Nephron (organoid): Measurements from ENCODE around the gene SSC5D.

ENCODE experiments used
- H3K27ac Mint-ChIP-seq, 3 experiments: 2 replicates each; pipeline ENCODE4 v1.8.0; 2020; ENCODE audit warnings: mixed read lengths in 3 of 3, mild to moderate bottlenecking in 2 of 3, moderate library complexity in 1 of 3
- H3K27me3 Mint-ChIP-seq: 2 replicates; pipeline ENCODE4 v1.8.0; 2021; ENCODE audit warnings: low read depth, mild to moderate bottlenecking, moderate library complexity, mixed read lengths
- H3K36me3 Mint-ChIP-seq: 2 replicates; pipeline ENCODE4 v1.8.0; 2020; ENCODE audit warnings: low read depth, mixed read lengths
- H3K4me1 Mint-ChIP-seq: 2 replicates; pipeline ENCODE4 v1.8.0; 2020; ENCODE audit warnings: mixed read lengths
- H3K4me3 Mint-ChIP-seq, 3 experiments: 2 replicates each; pipeline ENCODE4 v1.8.0; 2020; ENCODE audit warnings: mild to moderate bottlenecking in 3 of 3, mixed read lengths in 3 of 3, moderate library complexity in 2 of 3
- H3K9me3 Mint-ChIP-seq: 2 replicates; pipeline ENCODE4 v1.8.0; 2020; ENCODE audit warnings: mixed read lengths
- TF ChIP-seq, protein P1 (sequence below), 3 experiments: fragments of 200-600 bp; sonication (generic); IDR thresholded peaks; one replicate each; pipeline ENCODE4 v1.5.0; 2021; ENCODE audit warnings: antibody characterized with exemption in 3 of 3; ENCODE audit not compliant: unreplicated experiment in 3 of 3

SSC5D gene

DNA sequence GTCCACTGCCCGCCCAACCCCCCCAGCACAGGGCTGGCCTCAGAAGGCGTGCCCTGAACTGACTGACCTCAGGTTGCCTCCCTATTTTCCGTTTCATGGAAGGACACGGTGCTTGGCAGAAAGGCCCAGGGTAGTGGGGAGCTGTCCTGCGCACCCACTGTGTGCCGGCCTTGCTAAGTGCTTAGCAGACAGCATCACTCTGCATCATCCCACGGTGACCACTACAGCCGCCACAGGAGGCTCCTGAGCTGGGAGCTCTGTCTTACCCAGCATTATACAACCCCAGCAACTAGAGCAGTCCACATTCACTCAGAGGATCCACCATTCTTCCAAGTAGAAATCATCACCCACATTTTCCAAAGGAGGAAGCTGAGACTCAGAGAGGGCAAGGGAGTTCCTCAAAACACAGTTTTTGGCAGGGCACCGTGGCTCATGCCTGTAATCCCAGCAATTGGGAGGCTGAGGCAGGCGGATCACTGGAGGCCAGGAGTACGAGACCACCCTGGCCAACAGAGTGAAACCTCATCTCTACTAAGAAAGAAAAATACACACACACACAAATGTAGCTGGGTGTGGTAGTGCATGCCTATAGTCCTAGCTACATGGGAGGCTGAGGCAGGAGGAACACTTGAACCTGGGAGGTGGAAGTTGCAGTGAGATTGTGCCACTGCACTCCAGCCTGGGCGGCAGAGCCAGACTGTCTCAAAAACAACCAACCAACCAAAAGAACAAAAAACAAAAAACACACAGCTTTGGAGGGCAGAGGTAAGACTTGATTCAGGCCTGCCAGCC is 47.1 kb downstream of the SSC5D start:
- no peaks in the 10 kb centered on the region for H3K36me3 Mint-ChIP-seq
- peaks cover 7% of the 10 kb centered on the region for H3K4me1 Mint-ChIP-seq

DNA sequence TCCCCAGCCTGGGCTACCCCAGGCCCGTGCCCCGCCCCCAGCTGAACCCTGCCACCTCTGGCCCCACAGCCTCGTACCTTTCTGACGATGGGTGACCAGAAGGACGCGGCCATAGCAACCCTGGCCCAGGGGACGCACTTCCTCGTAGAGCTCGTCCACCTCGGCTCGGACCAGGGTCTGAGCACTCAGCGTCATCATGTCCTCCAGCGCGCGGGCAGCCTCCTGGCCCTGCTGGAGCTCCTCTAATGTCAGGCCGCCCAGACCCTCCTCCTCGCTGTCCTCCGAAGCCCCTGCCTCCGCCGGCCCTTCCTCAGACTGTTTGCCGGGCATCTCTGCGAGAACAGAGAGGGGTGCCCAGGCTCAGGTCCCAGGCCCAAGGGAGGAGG is 47.7 kb downstream of the SSC5D start:
- H3K9me3 Mint-ChIP-seq, result no peaks in the 10 kb centered on the region
- H3K36me3 Mint-ChIP-seq, result no peaks in the 10 kb centered on the region
- TF ChIP-seq, protein P1, sequence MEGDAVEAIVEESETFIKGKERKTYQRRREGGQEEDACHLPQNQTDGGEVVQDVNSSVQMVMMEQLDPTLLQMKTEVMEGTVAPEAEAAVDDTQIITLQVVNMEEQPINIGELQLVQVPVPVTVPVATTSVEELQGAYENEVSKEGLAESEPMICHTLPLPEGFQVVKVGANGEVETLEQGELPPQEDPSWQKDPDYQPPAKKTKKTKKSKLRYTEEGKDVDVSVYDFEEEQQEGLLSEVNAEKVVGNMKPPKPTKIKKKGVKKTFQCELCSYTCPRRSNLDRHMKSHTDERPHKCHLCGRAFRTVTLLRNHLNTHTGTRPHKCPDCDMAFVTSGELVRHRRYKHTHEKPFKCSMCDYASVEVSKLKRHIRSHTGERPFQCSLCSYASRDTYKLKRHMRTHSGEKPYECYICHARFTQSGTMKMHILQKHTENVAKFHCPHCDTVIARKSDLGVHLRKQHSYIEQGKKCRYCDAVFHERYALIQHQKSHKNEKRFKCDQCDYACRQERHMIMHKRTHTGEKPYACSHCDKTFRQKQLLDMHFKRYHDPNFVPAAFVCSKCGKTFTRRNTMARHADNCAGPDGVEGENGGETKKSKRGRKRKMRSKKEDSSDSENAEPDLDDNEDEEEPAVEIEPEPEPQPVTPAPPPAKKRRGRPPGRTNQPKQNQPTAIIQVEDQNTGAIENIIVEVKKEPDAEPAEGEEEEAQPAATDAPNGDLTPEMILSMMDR (IDR thresholded peaks at IDR 0.05; ENCODE audit: unreplicated experiment in 3 of 3), result no peak
- peaks cover 7% of the 10 kb centered on the region for H3K4me1 Mint-ChIP-seq
- H3K27me3 Mint-ChIP-seq, result no peaks in the 10 kb centered on the region
- no peak overlapping the region for H3K4me3 Mint-ChIP-seq
- peak overlapping the region in 1 of 3 experiments; percentile 69 for H3K27ac Mint-ChIP-seq

More for the DNA sequence above, 47.1 kb downstream of the SSC5D start:
- H3K9me3 Mint-ChIP-seq, result no peaks in the 10 kb centered on the region
- no peaks in the 10 kb centered on the region for H3K27me3 Mint-ChIP-seq
- peak overlapping the region in 2 of 3 experiments; percentile 59 to 69 for H3K27ac Mint-ChIP-seq
- TF ChIP-seq, protein P1 (IDR thresholded peaks at IDR 0.05; ENCODE audit: unreplicated experiment in 3 of 3), result no peak
- peak overlapping the region in 1 of 3 experiments; percentile 8 for H3K4me3 Mint-ChIP-seq

DNA sequence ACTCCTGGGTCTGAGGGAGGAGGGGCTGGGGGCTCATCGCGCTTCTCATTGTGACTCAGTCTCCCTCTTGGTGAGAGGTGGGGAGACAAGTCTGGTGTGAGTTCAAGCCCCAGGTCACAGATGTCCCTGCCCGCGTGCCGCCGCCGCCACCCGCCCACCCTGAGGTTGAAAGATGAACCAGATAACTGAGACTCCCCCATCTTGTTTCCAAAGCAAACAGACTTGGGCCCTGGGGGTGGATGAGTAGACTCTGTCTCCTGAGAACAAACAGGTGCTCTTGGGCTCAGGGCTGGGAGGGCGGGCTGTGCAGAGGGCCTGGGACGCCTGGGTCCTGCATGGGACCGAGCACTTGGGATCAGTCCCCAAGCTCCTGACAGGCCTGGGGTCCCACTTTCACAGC is 48.1 kb downstream of the SSC5D start:
- Mint-ChIP-seq H3K27ac (no peak overlapping the region), H3K27me3 (no peaks in the 10 kb centered on the region), H3K4me1 (peaks cover 7% of the 10 kb centered on the region), H3K9me3 (no peaks in the 10 kb centered on the region), H3K4me3 (no peak overlapping the region), H3K36me3 (no peaks in the 10 kb centered on the region)
- TF ChIP-seq, protein P1 (IDR thresholded peaks at IDR 0.05; ENCODE audit: unreplicated experiment in 3 of 3), result no peak

DNA sequence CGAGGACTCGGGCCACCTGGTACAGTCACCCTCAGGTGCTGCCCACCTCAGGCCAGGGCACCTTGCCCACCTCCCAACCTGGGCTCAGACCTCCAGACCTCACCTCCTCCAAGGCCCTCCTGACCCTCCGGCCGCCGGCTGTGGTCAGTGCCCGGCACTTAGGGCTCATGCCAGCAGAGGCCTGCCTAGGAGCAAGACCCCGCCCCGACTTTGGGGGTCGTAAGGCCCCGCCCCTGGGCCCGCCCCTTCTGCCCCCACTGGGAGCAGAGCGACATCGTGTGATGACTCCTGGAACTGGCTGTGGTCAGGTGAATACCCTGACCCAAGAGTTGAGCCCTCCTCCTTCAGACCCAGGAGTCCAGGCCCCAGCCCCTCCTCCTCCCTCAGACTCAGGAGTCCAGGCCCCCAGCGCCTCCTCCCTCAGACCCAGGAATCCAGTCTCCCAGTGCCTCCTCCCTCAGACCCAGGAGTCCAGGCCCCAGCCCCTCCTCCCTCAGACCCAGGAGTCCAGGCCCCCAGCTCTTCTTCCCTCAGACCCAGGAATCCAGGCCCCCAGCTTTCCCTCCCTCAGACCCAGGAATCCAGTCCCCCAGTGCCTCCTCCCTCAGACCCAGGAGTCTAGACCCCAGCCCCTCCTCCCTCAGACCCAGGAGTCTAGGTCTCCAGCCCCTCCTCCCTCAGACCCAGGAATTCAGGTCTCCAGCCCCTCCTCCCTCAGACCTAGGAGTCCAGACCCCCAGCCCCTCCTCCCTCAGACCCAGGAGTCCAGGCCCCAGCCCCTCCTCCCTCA is 48.9 kb downstream of the SSC5D start, which contains the start of gene SBK2:
SBK2 (minus strand) TSS at position 183 of the 790 bp plus-strand sequence. CDS start 839 bp downstream, outside the sequence.
- H3K4me1 Mint-ChIP-seq, result peaks cover 13% of the 10 kb centered on the region
- H3K27me3 Mint-ChIP-seq, result no peaks in the 10 kb centered on the region
- TF ChIP-seq, protein P1 (IDR thresholded peaks at IDR 0.05; ENCODE audit: unreplicated experiment in 3 of 3), result peak in 2 of 3 experiments; percentile 18 to 37
- peak within 1 kb of the TSS in 2 of 3 experiments; percentile 70 to 72 for H3K27ac Mint-ChIP-seq
- peaks cover 5% of the 10 kb centered on the region for H3K9me3 Mint-ChIP-seq
- H3K36me3 Mint-ChIP-seq, result no peaks in the 10 kb centered on the region
- peak within 1 kb of the TSS in 1 of 3 experiments; percentile 19 for H3K4me3 Mint-ChIP-seq

DNA sequence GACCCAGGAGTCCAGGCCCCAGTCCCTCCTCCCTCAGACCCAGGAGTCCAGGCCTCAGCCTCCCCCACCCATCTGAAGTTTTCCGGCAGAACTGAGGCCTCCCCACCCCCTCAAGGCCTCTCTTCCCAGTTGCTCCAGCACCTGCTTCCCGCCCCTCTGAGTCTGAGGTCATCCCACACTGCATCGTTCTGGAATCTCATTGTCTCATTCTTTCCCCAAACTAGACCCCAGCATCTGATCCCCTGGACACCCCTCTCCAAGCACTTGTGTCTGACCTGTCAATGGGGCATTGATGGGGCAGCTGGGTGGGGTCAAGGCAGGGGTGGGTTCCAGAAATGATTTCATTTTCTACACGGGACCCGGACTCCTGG is 49.5 kb downstream of the SSC5D start:
- Mint-ChIP-seq H3K4me3 (peak overlapping the region in 1 of 3 experiments; percentile 19), H3K27ac (peak overlapping the region in 2 of 3 experiments; percentile 70 to 72), H3K36me3 (no peaks in the 10 kb centered on the region), H3K4me1 (peaks cover 13% of the 10 kb centered on the region), H3K27me3 (no peaks in the 10 kb centered on the region), H3K9me3 (peaks cover 5% of the 10 kb centered on the region)
- TF ChIP-seq, protein P1 (IDR thresholded peaks at IDR 0.05; ENCODE audit: unreplicated experiment in 3 of 3), result no peak
